Ascending aorta (tissue), 2 donors: Measurements from ENCODE around the gene PCP2. TPM values are rescaled to one million over a fixed set of nuclear protein-coding genes. Genes with fewer than 3 reads are reported as not detected.

Experiments used
- DNase-seq, 2 donors: peaks; one replicate each; pipeline ENCODE4 v3.0.0-alpha.2; 2019; ENCODE audit warnings: low spot score in 2 of 2
- H3K27ac ChIP-seq, 2 donors: fragments of 200-600 bp; sonication (generic); one replicate each; pipeline ENCODE4 v1.5.1; 2016 to 2017; ENCODE audit warnings: mild to moderate bottlenecking in 1 of 2
- H3K27me3 ChIP-seq: fragments of 200-600 bp; sonication (generic); one replicate; pipeline ENCODE4 v1.5.1; 2017
- H3K36me3 ChIP-seq, 2 donors: fragments of 200-600 bp; sonication (generic); one replicate each; pipeline ENCODE4 v1.5.1; 2016
- H3K4me1 ChIP-seq, 2 donors: fragments of 200-600 bp; sonication (generic); one replicate each; pipeline ENCODE4 v1.5.1; 2016 to 2017; ENCODE audit warnings: mild to moderate bottlenecking in 1 of 2
- H3K4me3 ChIP-seq, 2 donors: fragments of 200-600 bp; sonication (generic); one replicate each; pipeline ENCODE4 v1.5.1; 2016 to 2017; ENCODE audit warnings: mild to moderate bottlenecking in 1 of 2
- H3K9me3 ChIP-seq, 2 donors: fragments of 200-600 bp; sonication (generic); one replicate each; pipeline ENCODE4 v1.5.1; 2016
- intact Hi-C: fragments of 100-400 bp; cut with DNase I; formaldehyde crosslinking; loops from one replicate; pipeline ENCODE4 v1.15.1; 2023
- total RNA-seq: library from RNA; depleted of rRNA; stranded (reverse); fragments of >200 nt; gene quantifications from one replicate; pipeline ENCODE4 v1.1.0, GENCODE V29; 2016
- TF ChIP-seq, protein P1 (sequence below), 3 experiments: fragments of 200-600 bp in 2 of 3; fragments of 450-650 bp in 1 of 3; sonication (generic) in 2 of 3; IDR thresholded peaks; one replicate each; pipeline ENCODE4 v1.5.1; 2016 to 2019; ENCODE audit warnings: antibody characterized with exemption in 3 of 3, mild to moderate bottlenecking in 1 of 3, moderate library complexity in 1 of 3

Gene PCP2
- total RNA-seq, 1 donor from 2014 or later: not detected

DNA sequence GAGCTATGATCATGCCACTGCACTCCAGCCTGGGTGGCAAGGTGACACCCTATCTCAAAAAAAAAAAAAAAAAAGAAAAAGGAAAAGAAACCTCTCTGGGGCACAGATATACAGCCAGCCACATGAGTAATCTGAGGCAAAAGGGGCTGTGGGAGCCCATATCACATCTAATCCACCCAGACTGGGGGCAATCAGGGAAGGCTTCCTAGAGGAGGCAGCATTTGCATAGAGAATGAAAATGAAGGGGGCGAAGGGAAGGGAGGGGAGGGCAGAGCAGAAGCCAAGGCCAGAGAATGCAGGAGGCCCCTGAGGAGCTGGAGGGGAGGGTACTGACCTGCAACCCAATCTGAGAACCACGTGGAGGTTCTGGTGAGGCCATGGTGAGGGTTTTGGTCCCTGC lies 16.6 kb upstream of the PCP2 start:
- intact Hi-C loops: no loop called here
- TF ChIP-seq, protein P1, sequence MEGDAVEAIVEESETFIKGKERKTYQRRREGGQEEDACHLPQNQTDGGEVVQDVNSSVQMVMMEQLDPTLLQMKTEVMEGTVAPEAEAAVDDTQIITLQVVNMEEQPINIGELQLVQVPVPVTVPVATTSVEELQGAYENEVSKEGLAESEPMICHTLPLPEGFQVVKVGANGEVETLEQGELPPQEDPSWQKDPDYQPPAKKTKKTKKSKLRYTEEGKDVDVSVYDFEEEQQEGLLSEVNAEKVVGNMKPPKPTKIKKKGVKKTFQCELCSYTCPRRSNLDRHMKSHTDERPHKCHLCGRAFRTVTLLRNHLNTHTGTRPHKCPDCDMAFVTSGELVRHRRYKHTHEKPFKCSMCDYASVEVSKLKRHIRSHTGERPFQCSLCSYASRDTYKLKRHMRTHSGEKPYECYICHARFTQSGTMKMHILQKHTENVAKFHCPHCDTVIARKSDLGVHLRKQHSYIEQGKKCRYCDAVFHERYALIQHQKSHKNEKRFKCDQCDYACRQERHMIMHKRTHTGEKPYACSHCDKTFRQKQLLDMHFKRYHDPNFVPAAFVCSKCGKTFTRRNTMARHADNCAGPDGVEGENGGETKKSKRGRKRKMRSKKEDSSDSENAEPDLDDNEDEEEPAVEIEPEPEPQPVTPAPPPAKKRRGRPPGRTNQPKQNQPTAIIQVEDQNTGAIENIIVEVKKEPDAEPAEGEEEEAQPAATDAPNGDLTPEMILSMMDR (IDR thresholded peaks at IDR 0.05): no peak

DNA sequence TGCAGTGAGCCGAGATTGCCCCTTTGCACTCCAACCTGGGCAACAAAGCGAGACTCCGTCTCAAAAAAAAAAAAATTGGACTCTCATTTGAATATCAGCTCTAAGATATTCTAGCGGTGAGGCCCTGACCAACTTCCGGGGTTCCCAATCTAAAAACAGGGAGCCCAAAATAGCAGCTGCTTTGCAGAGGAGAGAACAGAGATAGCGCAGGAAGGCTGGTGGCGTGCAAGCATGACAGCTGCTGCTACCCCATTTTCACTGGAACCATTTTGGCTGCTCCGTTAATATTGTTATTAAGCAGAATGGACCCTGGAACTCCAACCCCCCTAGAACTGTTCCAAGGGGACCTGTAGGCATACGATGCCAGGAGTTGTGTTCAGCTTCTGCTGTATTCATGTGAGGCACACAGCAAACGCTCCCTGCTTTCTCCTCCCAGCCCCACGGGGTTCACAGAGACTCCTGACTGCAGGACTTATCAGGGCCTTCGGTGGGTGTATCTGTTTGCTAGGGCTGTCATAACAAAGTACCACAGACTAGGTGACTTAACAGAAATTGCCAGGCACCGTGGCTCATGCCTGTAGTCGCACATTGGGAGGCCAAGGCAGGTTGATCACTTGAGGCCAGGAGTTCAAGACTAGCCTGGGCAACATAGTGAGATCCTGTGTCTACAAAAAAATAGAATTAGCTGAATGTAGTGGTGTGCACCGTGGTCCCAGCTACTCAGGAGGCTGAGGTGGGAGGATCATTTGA lies 14.9 kb upstream of the PCP2 start:
- H3K36me3 ChIP-seq: no peaks in the 10 kb centered on the region
- no peaks in the 10 kb centered on the region for H3K9me3 ChIP-seq
- no peak for DNase-seq
- H3K27me3 ChIP-seq: no peaks in the 10 kb centered on the region
- peaks cover 0 to 4% of the 10 kb centered on the region in 2 donors for H3K4me1 ChIP-seq
- TF ChIP-seq, protein P1 (IDR thresholded peaks at IDR 0.05): no peak
- no peak overlapping the region for H3K27ac ChIP-seq
- intact Hi-C loops: no loop called here
- H3K4me3 ChIP-seq: no peak overlapping the region

More for the DNA sequence above, 16.6 kb upstream of the PCP2 start:
- H3K27ac ChIP-seq: no peak overlapping the region
- H3K4me1 ChIP-seq: peaks cover 0 to 4% of the 10 kb centered on the region in 2 donors
- DNase-seq: no peak
- no peak overlapping the region for H3K4me3 ChIP-seq
- no peaks in the 10 kb centered on the region for H3K9me3 ChIP-seq
- no peaks in the 10 kb centered on the region for H3K36me3 ChIP-seq
- no peaks in the 10 kb centered on the region for H3K27me3 ChIP-seq

DNA sequence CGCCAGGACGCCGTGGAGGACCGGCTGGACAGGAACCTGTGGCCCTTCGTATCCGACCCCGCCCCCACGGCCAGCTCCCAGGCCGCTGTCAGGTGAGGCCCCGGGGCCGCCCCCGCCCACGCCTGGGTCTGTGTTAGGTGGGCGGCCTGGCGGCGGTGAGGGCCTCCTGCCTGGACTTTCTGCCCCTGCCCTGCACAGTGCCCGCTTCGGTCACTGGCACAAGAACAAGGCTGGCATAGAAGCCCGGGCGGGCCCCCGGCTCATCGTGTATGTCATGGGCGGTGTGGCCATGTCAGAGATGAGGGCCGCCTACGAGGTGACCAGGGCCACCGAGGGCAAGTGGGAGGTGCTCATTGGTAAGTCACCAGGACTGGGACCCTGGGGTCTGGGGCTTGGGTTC lies 13.6 kb upstream of the PCP2 start:
- TF ChIP-seq, protein P1 (IDR thresholded peaks at IDR 0.05): no peak
- DNase-seq: no peak
- intact Hi-C loops: no loop called here
- no peaks in the 10 kb centered on the region for H3K27me3 ChIP-seq
- no peaks in the 10 kb centered on the region for H3K36me3 ChIP-seq
- H3K4me3 ChIP-seq: no peak overlapping the region
- no peaks in the 10 kb centered on the region for H3K9me3 ChIP-seq
- H3K27ac ChIP-seq: no peak overlapping the region
- H3K4me1 ChIP-seq: peaks cover 0 to 3% of the 10 kb centered on the region in 2 donors

DNA sequence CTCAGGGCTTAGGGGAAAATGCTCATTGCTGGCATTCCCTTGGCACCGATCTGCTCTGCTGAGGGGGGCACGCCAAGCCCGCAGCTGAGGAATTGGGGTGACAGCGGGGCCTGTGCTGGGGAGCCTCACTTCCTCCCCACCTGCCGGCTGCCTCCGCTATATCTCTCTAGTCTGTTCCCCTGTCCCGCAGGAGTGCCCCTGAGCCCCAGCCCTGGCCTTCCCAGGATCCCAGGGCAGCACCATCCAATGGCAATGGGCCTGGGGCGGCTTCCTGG lies 12.8 kb upstream of the PCP2 start:
- H3K36me3 ChIP-seq: no peaks in the 10 kb centered on the region
- no peak for DNase-seq
- no peaks in the 10 kb centered on the region for H3K9me3 ChIP-seq
- no peak overlapping the region for H3K27ac ChIP-seq
- no peaks in the 10 kb centered on the region for H3K4me1 ChIP-seq
- no peak overlapping the region for H3K4me3 ChIP-seq
- TF ChIP-seq, protein P1 (IDR thresholded peaks at IDR 0.05): no peak
- intact Hi-C loops: no loop called here
- no peaks in the 10 kb centered on the region for H3K27me3 ChIP-seq

DNA sequence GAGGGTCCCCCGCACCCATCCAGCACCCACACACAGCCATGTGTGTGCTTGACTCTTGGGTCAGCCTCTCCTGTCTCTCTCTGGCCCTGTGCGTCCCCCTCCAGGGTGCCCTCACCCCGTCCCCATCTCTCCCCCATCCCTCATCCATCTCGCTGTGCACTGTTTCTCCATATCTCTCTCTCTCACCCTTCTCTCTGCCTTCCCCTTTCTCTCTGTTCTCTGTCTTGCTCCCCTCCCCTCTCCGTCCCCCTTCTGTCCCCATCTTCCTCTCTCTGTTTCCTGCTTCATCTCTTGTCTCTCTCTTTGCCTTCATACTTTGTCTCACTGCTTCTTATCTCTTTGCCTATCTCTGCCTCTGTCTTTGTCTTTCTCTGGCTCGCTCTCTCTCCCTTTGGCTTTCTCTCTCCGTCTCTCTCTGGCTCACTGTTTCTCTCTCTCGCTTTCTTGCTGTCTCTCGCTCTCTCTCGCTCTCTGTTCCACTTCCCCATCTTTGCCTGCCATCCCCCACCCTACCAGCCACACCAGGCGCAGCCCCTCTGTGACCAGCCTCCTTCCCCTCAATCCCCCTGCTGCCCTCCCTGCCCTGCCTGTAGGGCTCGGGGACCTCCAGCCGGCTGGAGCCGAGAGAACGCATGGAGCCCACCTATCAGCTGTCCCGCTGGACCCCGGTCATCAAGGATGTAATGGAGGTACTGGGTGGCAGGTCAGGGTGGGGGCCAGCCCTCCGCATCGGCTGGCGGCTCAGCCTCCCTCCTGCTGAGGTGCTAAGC lies 12.3 kb upstream of the PCP2 start:
- intact Hi-C loops: no loop called here
- H3K36me3 ChIP-seq: no peaks in the 10 kb centered on the region
- no peak overlapping the region for H3K27ac ChIP-seq
- no peaks in the 10 kb centered on the region for H3K4me1 ChIP-seq
- DNase-seq: no peak
- no peaks in the 10 kb centered on the region for H3K27me3 ChIP-seq
- no peak overlapping the region for H3K4me3 ChIP-seq
- TF ChIP-seq, protein P1 (IDR thresholded peaks at IDR 0.05): no peak
- H3K9me3 ChIP-seq: no peaks in the 10 kb centered on the region
